Measurements from ENCODE around the gene KIF4A. TPM values are rescaled to one million over a fixed set of nuclear protein-coding genes. Genes with fewer than 3 reads are reported as not detected.
"Not testable (repeated sequence)": the region's sequence is repeated elsewhere in the genome, so short reads cannot be mapped to it uniquely, and the experiment has no call there.

KIF4A gene
- total RNA-seq, 1 donor from 2014 or later = 0.40 TPM

- no peak for DNase-seq
- intact Hi-C loops (cut with micrococcal nuclease) = no loop called here
- no peak for ATAC-seq
These were observed 8.0 kb upstream of the KIF4A start, which contains the start of gene RAB41 for GRCh38 chrX:70281951-70282350. Gene RAB41 (plus strand): TSS chrX:70282172. CDS start chrX:70282218, 46 bp downstream.

- ATAC-seq (no peak), DNase-seq (no peak)
- intact Hi-C loops (cut with micrococcal nuclease) = no loop called here
These were observed 624 bp upstream of the KIF4A start for GRCh38 chrX:70289168-70289792.

GRCh38 chrX:70292788-70293187, 2.9 kb downstream of the KIF4A start:
- ATAC-seq = no peak
- intact Hi-C loops (cut with micrococcal nuclease) = no loop called here
- DNase-seq = no peak

- no peak for DNase-seq
- intact Hi-C loops (cut with micrococcal nuclease) = no loop called here
- no peak for ATAC-seq
These were observed 3.7 kb downstream of the KIF4A start for GRCh38 chrX:70293621-70294020.

- no peak for ATAC-seq
- no peak for DNase-seq
- intact Hi-C loops (cut with micrococcal nuclease) = no loop called here
These were observed 11.8 kb downstream of the KIF4A start for GRCh38 chrX:70301716-70302115.

GRCh38 chrX:70313503-70313902, 23.6 kb downstream of the KIF4A start:
- intact Hi-C loops (cut with micrococcal nuclease) = no loop called here

GRCh38 chrX:70322784-70323183, 32.9 kb downstream of the KIF4A start:
- DNase-seq = no peak
- intact Hi-C loops (cut with micrococcal nuclease) = no loop called here
- ATAC-seq = no peak

More at GRCh38 chrX:70313503-70313902, 23.6 kb downstream of the KIF4A start:
- ATAC-seq (no peak), DNase-seq (no peak)

- intact Hi-C loops (cut with micrococcal nuclease); DNase-seq; ATAC-seq: not testable (repeated sequence)
These were observed 33.7 kb downstream of the KIF4A start for GRCh38 chrX:70323628-70324027.

- ATAC-seq (no peak), DNase-seq (no peak)
- intact Hi-C loops (cut with micrococcal nuclease) = no loop called here
These were observed 34.4 kb downstream of the KIF4A start for GRCh38 chrX:70324326-70324725.

- ATAC-seq = no peak
- intact Hi-C loops (cut with micrococcal nuclease) = no loop called here
- DNase-seq = no peak
These were observed 41.3 kb downstream of the KIF4A start for GRCh38 chrX:70331161-70331560.

GRCh38 chrX:70332600-70332999, 42.7 kb downstream of the KIF4A start:
- DNase-seq (no peak), ATAC-seq (no peak)
- intact Hi-C loops (cut with micrococcal nuclease) = no loop called here

- intact Hi-C loops (cut with micrococcal nuclease) = no loop called here
- DNase-seq = no peak
- ATAC-seq = no peak
These were observed 46.9 kb downstream of the KIF4A start for GRCh38 chrX:70336767-70337166.

GRCh38 chrX:70338290-70338689, 48.4 kb downstream of the KIF4A start:
- ATAC-seq = no peak
- DNase-seq = no peak
- intact Hi-C loops (cut with micrococcal nuclease) = no loop called here

- no peak for ATAC-seq
- intact Hi-C loops (cut with micrococcal nuclease) = no loop called here
- DNase-seq = no peak
These were observed 53.5 kb downstream of the KIF4A start for GRCh38 chrX:70343435-70343834.

GRCh38 chrX:70346418-70347070, 56.6 kb downstream of the KIF4A start:
- intact Hi-C loops (cut with micrococcal nuclease) = no loop called here
- ATAC-seq (no peak), DNase-seq (no peak)

- DNase-seq; intact Hi-C loops (cut with micrococcal nuclease); ATAC-seq: not testable (repeated sequence)
These were observed 58.9 kb downstream of the KIF4A start for GRCh38 chrX:70348825-70349224.

- DNase-seq; intact Hi-C loops (cut with micrococcal nuclease); ATAC-seq: not testable (repeated sequence)
These were observed 59.6 kb downstream of the KIF4A start for GRCh38 chrX:70349367-70350125.

GRCh38 chrX:70352496-70352895, 62.6 kb downstream of the KIF4A start:
- no peak for DNase-seq
- intact Hi-C loops (cut with micrococcal nuclease) = no loop called here
- ATAC-seq = no peak

- no peak for DNase-seq
- no peak for ATAC-seq
- intact Hi-C loops (cut with micrococcal nuclease) = no loop called here
These were observed 63.6 kb downstream of the KIF4A start for GRCh38 chrX:70353514-70353913.

GRCh38 chrX:70354716-70355115, 64.8 kb downstream of the KIF4A start:
- intact Hi-C loops (cut with micrococcal nuclease) = no loop called here

More at GRCh38 chrX:70354716-70355115, 64.8 kb downstream of the KIF4A start:
- no peak for DNase-seq
- no peak for ATAC-seq

Measured in left ventricle myocardium superior (tissue), 1 donor.